GM12878 (cell line): ENCODE measurements around the gene DHX57. TPM values are rescaled to one million over a fixed set of nuclear protein-coding genes. Genes with fewer than 3 reads are reported as not detected.

Source experiments
- ATF7 ChIP-seq: fragments of 450-650 bp; IDR thresholded peaks from 2 replicates; pipeline ENCODE4 v1.6.1; 2016; ENCODE audit warnings: low read depth, mild to moderate bottlenecking
- BHLHE40 ChIP-seq, 2 experiments: fragments of 450-650 bp in 1 of 2; IDR thresholded peaks; 2 replicates each; pipeline ENCODE4 v1.6.1; 2011 to 2017; ENCODE audit warnings: low read depth in 2 of 2, borderline replicate concordance in 1 of 2, improper control_type of control experiment in 1 of 2, low read length in 1 of 2, mild to moderate bottlenecking in 1 of 2
- CBX5 ChIP-seq: sonication (generic); IDR thresholded peaks from 2 replicates; pipeline ENCODE4 v1.6.1; 2016; ENCODE audit warnings: low read depth, moderate library complexity, mild to moderate bottlenecking, inconsistent platforms
- CHD1 ChIP-seq: IDR thresholded peaks from 2 replicates; pipeline ENCODE4 v1.6.1; 2012; ENCODE audit warnings: low read depth, low read length, improper control_type of control experiment
- CHD2 ChIP-seq: IDR thresholded peaks from 2 replicates; pipeline ENCODE4 v1.6.1; 2011; ENCODE audit warnings: low read depth, low read length, improper control_type of control experiment, borderline replicate concordance
- CTCF ChIP-seq, 3 experiments: IDR thresholded peaks in 2 of 3; conservative IDR thresholded peaks in 1 of 3; 2 replicates each; pipeline ENCODE4 v1.5.1; 2011; ENCODE audit warnings: low read depth in 3 of 3, low read length in 3 of 3, mild to moderate bottlenecking in 3 of 3, control low read depth in 2 of 3, moderate library complexity in 2 of 3, inconsistent platforms in 1 of 3, mixed read lengths in 1 of 3; ENCODE audit not compliant: control insufficient read depth in 2 of 3, insufficient read depth in 1 of 3; ENCODE audit errors: extremely low read depth in 1 of 3
- EED ChIP-seq: sonication (generic); IDR thresholded peaks from 2 replicates; pipeline ENCODE4 v1.6.1; 2016; ENCODE audit warnings: antibody characterized with exemption, low read depth
- HCFC1 ChIP-seq: fragments of 150-350 bp; IDR thresholded peaks from 2 replicates; pipeline ENCODE4 v1.6.1; 2014; ENCODE audit warnings: low read length
- KAT2A ChIP-seq: conservative IDR thresholded peaks from 2 replicates; pipeline ENCODE4 v1.6.1; 2011; ENCODE audit warnings: low read depth, low read length; ENCODE audit not compliant: control insufficient read depth
- MEF2A ChIP-seq: IDR thresholded peaks from 2 replicates; pipeline ENCODE4 v1.6.1; 2011; ENCODE audit warnings: low read depth, mild to moderate bottlenecking, low read length, moderate library complexity; ENCODE audit not compliant: insufficient read depth
- NFIC ChIP-seq: IDR thresholded peaks from 2 replicates; pipeline ENCODE4 v1.6.1; 2012; ENCODE audit warnings: low read depth, mild to moderate bottlenecking, inconsistent platforms, low read length, moderate library complexity
- NFYA ChIP-seq: IDR thresholded peaks from 2 replicates; pipeline ENCODE4 v1.6.1; 2011; ENCODE audit warnings: low read depth, mild to moderate bottlenecking, low read length, improper control_type of control experiment, borderline replicate concordance
- NRF1 ChIP-seq: conservative IDR thresholded peaks from 2 replicates; pipeline ENCODE4 v1.6.1; 2011; ENCODE audit warnings: mild to moderate bottlenecking, low read depth, low read length, improper control_type of control experiment
- RAD21 ChIP-seq: IDR thresholded peaks from 2 replicates; pipeline ENCODE4 v1.6.1; 2011; ENCODE audit warnings: mild to moderate bottlenecking, low read depth, low read length, moderate library complexity; ENCODE audit not compliant: insufficient read depth
- RB1 ChIP-seq: fragments of 450-650 bp; formaldehyde crosslinking; IDR thresholded peaks from 2 replicates; pipeline ENCODE4 v1.6.1; 2017; ENCODE audit warnings: mild to moderate bottlenecking, borderline replicate concordance
- RBBP5 ChIP-seq: fragments of 200-600 bp; sonication (generic); conservative IDR thresholded peaks from 2 replicates; pipeline ENCODE4 v1.6.1; 2016
- RCOR1 ChIP-seq: conservative IDR thresholded peaks from 2 replicates; pipeline ENCODE4 v1.6.1; 2012; ENCODE audit warnings: low read depth, low read length, improper control_type of control experiment
- REST ChIP-seq: IDR thresholded peaks from 2 replicates; pipeline ENCODE4 v1.6.1; 2012; ENCODE audit warnings: mild to moderate bottlenecking, low read depth, low read length
- SMAD5 ChIP-seq: IDR thresholded peaks from 2 replicates; pipeline ENCODE4 v1.6.1; 2016; ENCODE audit warnings: antibody characterized with exemption, low read depth
- SMC3 ChIP-seq: IDR thresholded peaks from 2 replicates; pipeline ENCODE4 v1.6.1; 2011; ENCODE audit warnings: low read length, improper control_type of control experiment, borderline replicate concordance
- SPI1 ChIP-seq: IDR thresholded peaks from 2 replicates; pipeline ENCODE4 v1.6.1; 2011; ENCODE audit warnings: low read depth, mild to moderate bottlenecking, low read length, moderate library complexity, borderline replicate concordance; ENCODE audit not compliant: insufficient read depth
- STAT3 ChIP-seq: IDR thresholded peaks from 2 replicates; pipeline ENCODE4 v1.6.1; 2011; ENCODE audit warnings: low read depth, low read length, improper control_type of control experiment
- SUPT20H ChIP-seq: IDR thresholded peaks from 2 replicates; pipeline ENCODE4 v1.6.1; 2011; ENCODE audit warnings: low read depth, mild to moderate bottlenecking, low read length, moderate library complexity, borderline replicate concordance; ENCODE audit not compliant: control insufficient read depth
- TCF7 ChIP-seq: IDR thresholded peaks from 2 replicates; pipeline ENCODE4 v1.6.1; 2014; ENCODE audit warnings: antibody characterized with exemption, borderline replicate concordance
- ZNF24 ChIP-seq: fragments of 450-650 bp; IDR thresholded peaks from 2 replicates; pipeline ENCODE4 v1.6.1; 2017; ENCODE audit warnings: antibody characterized with exemption, mild to moderate bottlenecking
- ZNF384 ChIP-seq: IDR thresholded peaks from 2 replicates; pipeline ENCODE4 v1.6.1; 2012; ENCODE audit warnings: low read depth, mild to moderate bottlenecking, low read length, improper control_type of control experiment, borderline replicate concordance
- polyA plus RNA-seq, 11 experiments: library from polyadenylated mRNA; depleted of rRNA in 4 of 11; unstranded in 6 of 11; stranded (reverse) in 5 of 11; fragments of >200 nt; fragmentation: Nextera tagmentation in 4 of 11; fragmentation: Illumina TruSeq in 1 of 11; extraction: Ambion mirVana in 4 of 11; extraction: Trizol in 1 of 11; gene quantifications; 1 replicate in 1 of 11; 2 replicates in 10 of 11; pipeline versions ENCODE4 v1.2.1 to v1.2.3, GENCODE V29; 2011 to 2016; ENCODE audit warnings: inconsistent platforms in 2 of 11, missing spikeins in 2 of 11, low read depth in 1 of 11
- total RNA-seq, 4 experiments: library from RNA; depleted of rRNA in 3 of 4; stranded (reverse); fragments of >200 nt in 3 of 4; fragmentation: Illumina TruSeq in 1 of 4; extraction: Trizol in 1 of 4; gene quantifications; 2 replicates each; pipeline versions ENCODE4 v1.2.1 to v1.2.3, GENCODE V29; 2013 to 2021

DHX57 gene
- total and polyA plus RNA-seq, 10 of the 15 experiments (the other 5 are each of a cell fraction or from before 2014, with no cell fraction given), result 6.5 to 18.0 (median 15.8) TPM

- TF ChIP-seq SMC3, result 0 out of 2 replicates have a peak, but pooled peaks have one; percentile 4
- TF ChIP-seq CTCF (IDR thresholded peaks at IDR 0.05 in 2 of 3, conservative IDR thresholded peaks at IDR 0.05 in 1 of 3; ENCODE audit: control insufficient read depth in 2 of 3, extremely low read depth in 1 of 3, insufficient read depth in 1 of 3, low read depth in 3 of 3, low read length in 3 of 3), result no peak
- TF ChIP-seq CBX5, result peak; percentile 66; the same call in 1 of the 2 replicates
- TF ChIP-seq NRF1, result peak; percentile 66
- TF ChIP-seq ZNF24, result no peak
- TF ChIP-seq HCFC1, result peak; percentile 70
- TF ChIP-seq CHD1, result peak; percentile 76; the same call in 1 of the 2 replicates
- TF ChIP-seq TCF7, result peak; percentile 63; the same call in 1 of the 2 replicates
- peak; percentile 53; the same call in 1 of the 2 replicates for TF ChIP-seq SPI1
- TF ChIP-seq EED, result 0 out of 2 replicates have a peak, but pooled peaks have one; percentile 8
- TF ChIP-seq ATF7, result peak; percentile 64
- TF ChIP-seq MEF2A, result peak; percentile 48; the same call in 1 of the 2 replicates
- peak; percentile 96 for TF ChIP-seq CHD2
- no peak for TF ChIP-seq STAT3
- TF ChIP-seq NFYA, result no peak
- no peak for TF ChIP-seq RAD21
- TF ChIP-seq RCOR1, result peak; percentile 75; the same call in 1 of the 2 replicates
- TF ChIP-seq ZNF384, result no peak
- TF ChIP-seq REST, result peak; percentile 56; the same call in 1 of the 2 replicates
- peak; percentile 100 for TF ChIP-seq SMAD5
- no peak for TF ChIP-seq KAT2A
- TF ChIP-seq NFIC, result no peak; the same call in 1 of the 2 replicates
- no peak for TF ChIP-seq SUPT20H
- peak; percentile 93 for TF ChIP-seq RB1
- no peak for TF ChIP-seq RBBP5
- TF ChIP-seq BHLHE40 (IDR thresholded peaks at IDR 0.05; ENCODE audit: borderline replicate concordance in 1 of 2, low read depth in 2 of 2, low read length in 1 of 2), result peak; percentile 49 to 63; a peak in 3 of 4 replicates
Measured at GRCh38 chr2:38750891-38751595, 124.7 kb downstream of the DHX57 start, which contains the start of gene SRSF7 (continued).
